GM19025 (cell line): Measurements from ENCODE around the gene SMYD3.

Experiments
- ATAC-seq: cut with Tn5 transposase; IDR thresholded peaks from one replicate; pipeline ENCODE4 v1.9.1; 2021; ENCODE audit warnings: mild to moderate bottlenecking, low read depth, moderate library complexity; ENCODE audit not compliant: unreplicated experiment

SMYD3 gene

GRCh38 chr1:246506674-246507481 is at the start of gene SMYD3:
SMYD3 (minus strand) TSS chr1:246507279.
- ATAC-seq = peak; percentile 90

- ATAC-seq = no peak
Measured at GRCh38 chr1:246554201-246554600, 47.1 kb upstream of the SMYD3 start.

GRCh38 chr1:246552110-246552509 is 45.0 kb upstream of the SMYD3 start:
- ATAC-seq = no peak

DNA sequence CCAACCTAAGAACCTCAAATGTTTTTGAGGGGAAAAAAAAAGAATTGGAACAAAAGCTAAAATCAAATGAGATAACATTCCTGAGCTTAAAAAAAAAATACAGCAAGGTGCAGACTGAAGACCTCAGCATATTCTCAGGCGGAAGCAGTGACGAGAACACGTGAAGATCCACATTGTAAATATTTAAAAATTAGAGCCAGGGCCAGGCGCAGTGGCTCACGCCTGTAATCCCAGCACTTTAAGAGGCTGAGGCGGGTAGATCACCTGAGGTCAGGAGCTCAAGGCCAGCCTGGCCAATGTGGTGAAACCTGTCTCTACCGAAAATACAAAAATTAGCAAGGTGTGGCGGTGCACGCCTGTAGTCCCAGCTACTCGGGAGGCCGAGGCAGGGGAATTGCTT is 43.3 kb upstream of the SMYD3 start:
- ATAC-seq = no peak

DNA sequence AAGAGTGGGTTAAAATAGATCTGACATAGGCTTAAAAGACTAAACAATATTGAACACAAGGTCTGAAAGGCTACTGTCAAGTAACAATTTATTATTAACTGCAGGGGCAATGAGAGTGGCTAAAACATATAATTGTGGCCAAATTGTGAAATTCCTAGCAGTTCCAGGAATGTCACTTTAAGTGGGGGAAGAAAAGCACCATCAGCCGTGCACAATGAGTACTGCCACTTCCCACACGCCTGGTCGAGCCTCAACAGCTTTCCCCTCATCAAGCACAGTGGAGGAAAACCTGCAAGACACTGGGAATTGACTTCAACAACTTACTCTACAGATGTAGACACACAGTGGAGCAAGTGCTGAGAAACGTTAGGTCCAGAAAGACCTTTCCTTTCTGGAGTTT is 42.6 kb upstream of the SMYD3 start:
- ATAC-seq = no peak

DNA sequence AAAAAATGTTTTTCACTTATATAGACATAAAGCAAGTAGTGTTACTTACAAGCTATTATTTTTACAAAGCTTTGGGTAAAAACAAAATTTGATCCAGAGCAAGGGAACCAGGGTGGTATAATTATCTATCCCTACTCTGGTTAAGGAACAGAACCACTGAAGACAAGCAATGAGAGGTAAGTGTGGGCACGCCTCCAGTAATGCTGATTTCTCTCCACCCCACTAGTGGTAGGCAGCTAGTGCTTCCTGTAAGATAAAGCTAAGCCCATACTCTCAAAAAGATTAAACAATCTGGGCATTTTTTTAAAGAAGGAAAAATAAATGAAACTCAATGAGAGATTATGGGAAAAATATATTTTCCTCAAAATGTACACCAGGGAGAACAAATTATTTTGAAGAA is 36.9 kb upstream of the SMYD3 start:
- ATAC-seq = no peak

DNA sequence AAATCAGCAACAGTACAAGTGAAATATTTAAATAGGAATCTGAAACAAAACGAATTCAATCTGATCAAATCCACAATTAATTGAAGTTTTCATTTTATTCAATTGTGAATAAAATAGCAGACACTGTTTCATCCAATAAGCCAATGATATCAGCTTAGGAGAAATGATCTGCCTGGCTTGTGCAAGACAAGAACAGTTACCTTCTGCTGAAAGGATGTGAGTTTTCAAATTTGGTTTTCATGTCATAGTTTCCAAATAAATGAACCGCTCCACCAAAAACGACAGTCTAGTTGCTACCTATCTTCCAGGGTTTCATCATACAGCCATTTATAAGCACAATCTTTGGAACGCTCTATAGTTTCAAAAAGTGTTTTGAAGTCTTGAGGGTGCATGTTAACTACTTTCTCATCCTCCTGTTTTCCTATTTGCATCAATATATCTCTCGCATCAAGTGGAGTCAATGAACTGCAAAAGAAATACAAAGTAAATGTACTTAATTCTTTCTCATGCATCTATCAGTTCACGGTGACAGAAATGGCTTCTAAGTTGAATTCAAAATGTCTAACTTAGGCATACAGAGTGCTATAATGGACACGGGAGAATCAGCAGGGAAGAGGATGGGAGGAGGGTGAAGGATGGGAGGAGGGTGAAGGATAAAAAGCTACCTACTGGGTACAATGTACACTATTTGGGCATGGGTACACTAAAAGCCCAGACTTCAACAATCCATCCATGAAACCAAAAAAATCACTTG is 33.8 kb upstream of the SMYD3 start:
- ATAC-seq = no peak

- ATAC-seq = no peak
Measured at GRCh38 chr1:246537887-246538286, 30.8 kb upstream of the SMYD3 start.

GRCh38 chr1:246537441-246537840 is 30.4 kb upstream of the SMYD3 start:
- no peak for ATAC-seq

GRCh38 chr1:246534114-246534513 is 27.0 kb upstream of the SMYD3 start:
- no peak for ATAC-seq

DNA sequence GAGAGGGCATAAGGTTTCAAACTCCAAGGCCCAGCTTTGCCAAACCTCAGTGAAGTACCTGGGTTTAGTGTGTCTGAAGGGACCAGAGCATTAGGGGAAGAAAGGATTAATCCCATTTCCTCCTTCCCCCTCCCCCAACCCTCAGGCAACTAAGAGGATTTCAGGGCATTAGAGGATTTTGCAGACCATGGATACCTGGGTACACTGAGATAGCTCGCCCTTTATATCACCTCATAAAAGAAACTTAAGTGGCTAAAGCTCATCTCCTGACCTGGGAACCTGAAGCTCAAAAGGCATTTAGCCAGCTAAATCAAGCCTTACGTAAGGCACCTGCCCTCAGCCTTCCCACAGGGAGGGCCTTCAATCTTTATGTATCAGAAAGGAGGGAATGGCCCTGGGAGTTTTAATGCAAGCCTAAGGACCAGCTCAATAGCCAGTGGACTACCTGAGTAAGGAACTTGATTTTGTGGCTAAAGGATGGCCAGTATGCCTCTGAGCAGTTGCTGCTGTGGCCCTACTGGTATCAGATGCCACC is 26.4 kb upstream of the SMYD3 start:
- no peak for ATAC-seq

DNA sequence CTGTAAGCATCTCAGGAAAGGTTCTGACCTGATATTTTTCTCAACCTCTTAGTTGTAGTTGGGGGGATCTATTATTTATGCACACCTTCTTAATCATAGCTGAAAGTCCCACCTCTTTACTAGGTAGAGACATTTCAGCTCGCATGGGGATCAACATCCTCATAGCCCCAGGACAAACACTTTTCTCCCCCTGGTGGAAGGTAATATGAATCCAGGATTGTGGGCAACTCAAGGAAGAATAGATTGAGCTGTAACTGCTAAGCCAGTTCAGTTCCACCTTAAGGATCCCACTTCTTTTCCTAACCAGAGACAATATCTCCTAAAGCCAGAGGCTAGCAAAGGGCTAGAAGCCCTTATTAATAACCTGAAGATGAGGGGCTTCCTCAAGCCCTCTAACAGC is 25.4 kb upstream of the SMYD3 start:
- ATAC-seq = no peak

GRCh38 chr1:246530482-246530881 is 23.4 kb upstream of the SMYD3 start:
- no peak for ATAC-seq

GRCh38 chr1:246528933-246529731 is 22.1 kb upstream of the SMYD3 start:
- no peak for ATAC-seq

DNA sequence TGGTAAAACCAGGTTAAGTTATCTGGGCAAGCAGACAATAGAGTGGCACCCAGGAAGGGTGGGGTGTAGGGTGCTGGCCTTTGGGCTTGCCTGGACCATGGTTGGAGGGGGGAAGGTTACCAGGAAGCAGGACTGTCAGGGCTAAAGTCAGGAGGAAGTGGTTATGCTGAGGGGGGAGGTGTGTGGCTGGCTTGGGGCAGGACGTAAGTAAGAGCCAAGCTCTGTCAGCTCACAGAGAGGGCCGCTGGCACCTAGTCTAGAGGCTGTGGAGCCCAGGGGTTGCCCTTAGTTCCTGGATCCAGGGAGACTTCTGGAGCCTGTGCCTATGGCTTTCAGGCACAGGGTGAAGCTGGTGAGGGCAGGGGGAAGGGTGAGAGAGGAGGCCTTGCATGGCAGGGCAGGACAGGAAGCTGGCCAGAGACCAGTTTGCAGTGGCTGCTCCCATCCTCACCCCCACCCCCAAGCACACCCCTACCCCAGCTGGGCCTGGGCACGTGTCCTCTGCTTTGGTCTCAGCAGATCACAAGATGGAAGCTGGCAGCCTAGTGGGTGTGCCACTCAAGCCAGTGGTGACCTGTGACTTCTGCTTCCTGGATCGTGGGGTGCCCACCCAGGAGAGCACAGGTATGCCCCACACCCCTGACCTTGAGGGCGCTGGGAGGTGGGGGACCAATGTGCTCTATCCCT is 20.5 kb upstream of the SMYD3 start:
- no peak for ATAC-seq

DNA sequence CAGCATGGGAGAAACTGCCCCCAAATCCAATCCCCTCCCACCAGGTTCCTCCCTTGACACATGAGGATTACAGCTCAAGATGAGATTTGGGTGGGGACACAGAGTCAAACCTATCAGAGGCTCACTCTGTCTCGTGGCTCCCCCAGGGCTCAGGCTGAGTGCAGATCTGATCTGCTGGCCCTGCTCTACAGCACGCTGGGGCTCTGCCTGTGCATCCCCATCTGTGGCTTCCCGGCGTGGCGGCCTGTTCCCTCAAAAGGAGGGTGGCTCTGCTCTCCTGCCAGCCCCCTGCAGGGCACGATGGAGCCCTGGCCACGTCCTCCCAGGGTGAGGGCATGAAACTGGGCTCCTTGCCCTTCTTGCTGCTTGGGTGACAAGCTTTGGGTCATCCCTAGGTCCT is 19.8 kb upstream of the SMYD3 start:
- ATAC-seq = no peak

DNA sequence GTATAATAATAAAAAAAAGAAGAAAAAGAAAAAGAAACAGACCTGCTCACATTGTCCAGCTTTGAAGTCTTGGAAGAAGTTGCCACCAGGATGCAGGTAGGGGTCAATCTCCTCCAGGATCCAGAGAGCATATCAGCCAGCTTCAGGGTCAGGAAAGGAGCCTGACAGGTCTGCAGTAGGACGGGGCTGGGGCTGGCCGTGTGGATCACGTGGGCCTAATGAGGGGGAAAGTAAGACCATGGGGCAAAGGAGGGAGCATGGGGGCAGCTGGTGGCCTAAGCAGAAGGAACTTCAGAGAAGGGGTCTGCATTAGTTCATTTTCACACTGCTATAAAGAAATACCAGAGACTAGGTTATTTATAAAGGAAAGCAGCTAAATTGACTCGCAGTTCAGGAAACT is 19.3 kb upstream of the SMYD3 start:
- ATAC-seq = no peak

DNA sequence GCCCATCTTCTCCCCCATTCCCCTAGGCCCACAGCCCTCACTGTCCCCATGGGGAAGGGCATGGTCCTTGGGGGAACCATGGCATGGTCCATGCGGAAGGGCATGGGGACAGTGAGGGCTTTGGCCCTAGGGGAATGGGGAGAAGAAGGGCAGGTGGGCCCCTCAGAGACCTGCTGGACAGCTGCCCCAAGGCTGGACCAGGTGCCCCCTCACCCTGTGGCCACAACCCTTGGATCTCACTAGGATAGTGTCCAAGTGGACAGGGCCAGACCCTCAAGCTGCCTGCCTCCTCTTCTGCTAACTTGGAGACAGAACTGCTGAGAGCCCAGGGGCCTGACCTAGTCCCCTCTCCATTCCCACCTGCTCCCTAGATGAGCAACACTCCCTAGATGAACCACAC is 12.4 kb upstream of the SMYD3 start:
- ATAC-seq = no peak

GRCh38 chr1:246518456-246519205 is 11.6 kb upstream of the SMYD3 start:
- no peak for ATAC-seq

DNA sequence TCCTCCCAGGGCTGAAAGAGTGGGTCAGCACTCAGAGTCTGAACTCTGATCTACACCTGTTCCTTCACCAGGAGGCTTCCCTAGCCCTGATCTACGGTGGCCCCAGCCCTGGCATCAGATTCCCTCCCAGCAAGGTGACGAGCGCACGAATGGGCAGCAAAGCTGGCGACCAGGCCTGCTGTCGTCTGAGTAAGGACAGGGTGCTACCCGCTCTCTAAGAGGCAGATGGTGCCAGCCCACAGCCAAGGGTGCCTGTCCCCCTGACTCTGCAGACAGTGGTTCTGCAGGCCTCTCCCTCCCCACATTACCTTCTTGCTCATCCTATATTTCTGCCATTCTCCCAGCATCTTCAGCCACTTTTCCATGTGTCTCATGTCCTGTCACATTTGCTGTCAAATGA is 10.3 kb upstream of the SMYD3 start:
- no peak for ATAC-seq
